Thyroid gland (tissue), 4 donors: ENCODE measurements around the gene RASA3. TPM values are rescaled to one million over a fixed set of nuclear protein-coding genes. Genes with fewer than 3 reads are reported as not detected.

Source experiments
- DNase-seq, 2 donors: peaks; one replicate each; pipeline ENCODE4 v3.0.0-alpha.2; 2019
- H3K27ac ChIP-seq, 3 donors: fragments of 200-600 bp; sonication (generic); 1 replicate in 2 of 3; 2 replicates in 1 of 3; pipeline ENCODE4 v1.5.1; 2016 to 2019; ENCODE audit warnings: mild to moderate bottlenecking in 1 of 3, moderate library complexity in 1 of 3
- H3K27me3 ChIP-seq: fragments of 200-600 bp; sonication (generic); one replicate; pipeline ENCODE4 v1.5.1; 2019
- H3K36me3 ChIP-seq, 2 donors: fragments of 200-600 bp; sonication (generic); one replicate each; pipeline ENCODE4 v1.5.1; 2016 to 2019
- H3K4me1 ChIP-seq, 2 donors: fragments of 200-600 bp; sonication (generic); one replicate each; pipeline ENCODE4 v1.5.1; 2017 to 2019
- H3K4me3 ChIP-seq, 3 donors: fragments of 200-600 bp; sonication (generic); replicated peaks in 1 of 3; 1 replicate in 2 of 3; 2 replicates in 1 of 3; pipeline ENCODE4 v1.5.1; 2016; ENCODE audit warnings: mild to moderate bottlenecking in 1 of 3
- H3K9me3 ChIP-seq: fragments of 200-600 bp; sonication (generic); one replicate; pipeline ENCODE4 v1.5.1; 2017
- CTCF ChIP-seq, 6 experiments: fragments of 200-600 bp in 3 of 6; fragments of 450-650 bp in 3 of 6; sonication (generic) in 3 of 6; IDR thresholded peaks; one replicate each; pipeline ENCODE4 v1.5.1; 2016 to 2019; ENCODE audit warnings: antibody characterized with exemption in 6 of 6, mild to moderate bottlenecking in 2 of 6, inconsistent platforms in 1 of 6, moderate library complexity in 1 of 6
- POLR2A ChIP-seq, 2 donors: fragments of 450-650 bp; IDR thresholded peaks; one replicate each; pipeline ENCODE4 v1.6.1; 2017; ENCODE audit warnings: antibody characterized with exemption in 2 of 2, mild to moderate bottlenecking in 2 of 2, moderate library complexity in 1 of 2
- WGBS, 2 donors: methylation state at CpG; one replicate each; pipeline ENCODE4 v1.1.5; 2017; 5-methylcytosine and 5-hydroxymethylcytosine counted together
- intact Hi-C: fragments of 100-400 bp; cut with DNase I; formaldehyde crosslinking; loops from one replicate; pipeline ENCODE4 v1.15.1; 2023
- total RNA-seq, 4 donors: library from RNA; depleted of rRNA; stranded (reverse); fragments of >200 nt; gene quantifications; one replicate each; pipeline ENCODE4 v1.2.3, GENCODE V29; 2016

RASA3 gene
- total RNA-seq, 4 donors from 2014 or later = 22.3 to 32.3 (median 25.5) TPM

DNA sequence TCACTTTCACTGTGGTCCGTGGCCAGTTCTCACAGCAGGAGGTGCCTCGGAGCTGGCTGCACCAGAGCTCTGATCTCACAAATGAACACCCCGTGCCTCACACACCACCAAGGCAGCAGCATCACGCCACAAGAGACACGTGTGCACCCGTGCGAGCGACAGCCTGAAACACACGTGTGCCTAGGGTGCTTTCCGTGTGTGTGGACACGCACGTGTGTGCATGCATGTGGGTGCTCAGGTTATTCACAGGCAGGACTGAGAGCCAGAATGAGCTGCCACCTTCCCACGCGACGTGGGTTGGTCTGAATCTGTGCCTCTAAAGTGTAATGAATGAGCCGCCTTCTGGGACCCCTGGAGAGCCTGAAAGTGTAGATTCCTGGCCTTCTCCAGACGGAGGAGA is 90.9 kb downstream of the RASA3 start:
- peaks cover 0 to 6% of the 10 kb centered on the region in 2 donors for H3K4me1 ChIP-seq
- no peaks in the 10 kb centered on the region for H3K9me3 ChIP-seq
- DNase-seq = no peak
- TF ChIP-seq POLR2A (IDR thresholded peaks at IDR 0.05) (no peak), CTCF (IDR thresholded peaks at IDR 0.05) (no peak)
- 91 to 98% methylated on average over 15 to 17 of the region's 17 CpGs for WGBS, 2 donors
- H3K4me3 ChIP-seq = no peak overlapping the region
- H3K36me3 ChIP-seq = no peaks in the 10 kb centered on the region
- intact Hi-C loops = no loop called here
- no peak overlapping the region for H3K27ac ChIP-seq
- no peaks in the 10 kb centered on the region for H3K27me3 ChIP-seq

DNA sequence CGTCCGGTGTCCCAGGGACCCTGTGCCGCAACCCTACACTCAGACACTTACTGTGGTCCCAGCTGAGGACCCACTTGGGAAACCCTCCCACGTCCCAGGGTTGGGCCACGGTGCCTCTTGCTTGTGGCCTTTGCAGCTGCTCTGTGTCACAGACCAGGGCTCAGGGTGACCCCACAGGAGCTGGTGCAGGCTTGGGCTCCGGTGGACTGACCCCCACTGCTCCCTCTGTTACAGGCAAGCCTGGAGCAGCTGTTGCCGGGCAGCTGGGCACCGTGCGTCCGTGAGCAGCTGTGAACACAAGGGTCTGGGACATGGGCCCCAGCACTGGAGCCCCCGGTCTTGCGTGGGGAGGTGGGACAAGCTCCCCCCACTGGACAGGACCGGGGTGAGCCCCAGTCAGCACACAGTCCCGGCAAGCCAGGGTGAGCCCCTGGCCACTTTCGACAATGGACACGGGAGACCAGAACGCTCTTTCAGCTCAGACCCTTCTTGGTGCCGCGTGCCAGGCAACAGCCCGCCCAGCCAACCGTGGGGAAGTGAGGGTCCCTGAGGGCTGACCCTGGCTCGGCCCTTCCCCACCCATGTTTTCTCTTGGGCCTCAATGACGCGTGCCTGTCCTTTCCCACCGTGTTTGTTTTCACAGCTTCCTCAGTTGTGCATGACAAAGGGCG is 92.8 kb downstream of the RASA3 start:
- H3K4me1 ChIP-seq = peaks cover 5 to 12% of the 10 kb centered on the region in 2 donors
- H3K9me3 ChIP-seq = no peaks in the 10 kb centered on the region
- H3K27ac ChIP-seq = no peak overlapping the region
- 65 to 82% methylated on average over 16 to 19 of the region's 26 CpGs for WGBS, 2 donors
- no peaks in the 10 kb centered on the region for H3K36me3 ChIP-seq
- intact Hi-C loops = no loop called here
- H3K4me3 ChIP-seq = no peak overlapping the region
- no peak for DNase-seq
- no peak for TF ChIP-seq CTCF (IDR thresholded peaks at IDR 0.05)
- TF ChIP-seq POLR2A (IDR thresholded peaks at IDR 0.05) = no peak
- H3K27me3 ChIP-seq = no peaks in the 10 kb centered on the region

GRCh38 chr13:114038900-114039299 is 93.5 kb downstream of the RASA3 start:
- Histone ChIP-seq H3K27me3 (no peaks in the 10 kb centered on the region), H3K4me3 (no peak overlapping the region), H3K27ac (no peak overlapping the region), H3K9me3 (no peaks in the 10 kb centered on the region), H3K4me1 (peaks cover 5 to 12% of the 10 kb centered on the region in 2 donors), H3K36me3 (no peaks in the 10 kb centered on the region)
- DNase-seq = no peak
- 95 to 98% methylated on average over 11 to 13 of the region's 14 CpGs for WGBS, 2 donors
- intact Hi-C loops = no loop called here
- no peak for TF ChIP-seq CTCF (IDR thresholded peaks at IDR 0.05)

- Histone ChIP-seq H3K9me3 (no peaks in the 10 kb centered on the region), H3K36me3 (no peaks in the 10 kb centered on the region), H3K4me3 (no peak overlapping the region), H3K4me1 (peaks cover 5 to 12% of the 10 kb centered on the region in 2 donors), H3K27me3 (no peaks in the 10 kb centered on the region), H3K27ac (no peak overlapping the region)
- no peak for DNase-seq
- WGBS, 2 donors = 82 to 90% methylated on average over 18 to 19 of the region's 19 CpGs
- TF ChIP-seq POLR2A (IDR thresholded peaks at IDR 0.05) (no peak), CTCF (IDR thresholded peaks at IDR 0.05) (no peak)
- intact Hi-C loops = no loop called here
Measured at GRCh38 chr13:114038211-114038613, 94.2 kb downstream of the RASA3 start.

- no peak overlapping the region for H3K27ac ChIP-seq
- H3K27me3 ChIP-seq = no peaks in the 10 kb centered on the region
- intact Hi-C loops = no loop called here
- no peaks in the 10 kb centered on the region for H3K9me3 ChIP-seq
- peaks cover 5 to 12% of the 10 kb centered on the region in 2 donors for H3K4me1 ChIP-seq
- WGBS, 2 donors = 89 to 95% methylated on average over 21 of the region's 21 CpGs
- no peaks in the 10 kb centered on the region for H3K36me3 ChIP-seq
- H3K4me3 ChIP-seq = no peak overlapping the region
- DNase-seq = no peak
- TF ChIP-seq POLR2A (IDR thresholded peaks at IDR 0.05) (no peak), CTCF (IDR thresholded peaks at IDR 0.05) (no peak)
Measured at GRCh38 chr13:114037674-114038073, 94.7 kb downstream of the RASA3 start.
